ENCODE data around the gene PIGU. TPM values are rescaled to one million over a fixed set of nuclear protein-coding genes. Genes with fewer than 3 reads are reported as not detected.

The PIGU gene
- total RNA-seq, 1 experiment from 2014 or later, result 25.0 TPM

GRCh38 chr20:34595377-34596184, 81.3 kb downstream of the PIGU start:
- no peak for TF ChIP-seq EZH2 (IDR thresholded peaks at IDR 0.05; ENCODE audit: low read depth)
- no peak for TF ChIP-seq CTCF (conservative IDR thresholded peaks at IDR 0.05)
- Histone ChIP-seq H3K4me2 (no peak overlapping the region), H3K9me3 (ENCODE audit: insufficient read depth, low read depth) (no peaks in the 10 kb centered on the region), H3K79me2 (ENCODE audit: low read depth) (no peaks in the 10 kb centered on the region), H3K36me3 (ENCODE audit: low read depth) (no peaks in the 10 kb centered on the region), H3F3A (ENCODE audit: insufficient read depth, low read depth) (peaks cover 3% of the 10 kb centered on the region; the same call in 1 of the 2 replicates), H4K20me1 (ENCODE audit: insufficient read depth) (no peaks in the 10 kb centered on the region), H3K27me3 (ENCODE audit: insufficient read depth, low read depth) (no peaks in the 10 kb centered on the region), H3K4me3 (no peak overlapping the region), H3K27ac (no peak overlapping the region), H3K4me1 (replicated peaks; ENCODE audit: insufficient read depth) (no peaks in the 10 kb centered on the region), H3K9me2 (ENCODE audit: insufficient read depth) (no peaks in the 10 kb centered on the region), H2AFZ (no peak overlapping the region)
- BruUV-seq (replicated peaks), result no TSS peak
- CTCF ChIA-PET, result interaction anchor here (0.6 kb wide), 1 partner anchor 14 kb away, joined by 3 read pairs; no protein-coding TSS in a partner anchor
- intact Hi-C loops (cut with micrococcal nuclease; ENCODE audit: unreplicated experiment), result no loop called here
- POLR2A ChIA-PET (ENCODE audit: unreplicated experiment), result no interaction called here
- DNase-seq, result no peak

GRCh38 chr20:34586488-34587163, 90.3 kb downstream of the PIGU start:
- Histone ChIP-seq H3K4me2 (no peak overlapping the region), H3K27me3 (ENCODE audit: insufficient read depth, low read depth) (no peaks in the 10 kb centered on the region), H2AFZ (no peak overlapping the region), H3K9me3 (ENCODE audit: insufficient read depth, low read depth) (no peaks in the 10 kb centered on the region), H3K9me2 (ENCODE audit: insufficient read depth) (no peaks in the 10 kb centered on the region), H3K79me2 (ENCODE audit: low read depth) (no peaks in the 10 kb centered on the region), H3K27ac (no peak overlapping the region), H3F3A (ENCODE audit: insufficient read depth, low read depth) (peaks cover 3% of the 10 kb centered on the region; the same call in 1 of the 2 replicates), H4K20me1 (ENCODE audit: insufficient read depth) (no peaks in the 10 kb centered on the region), H3K4me1 (replicated peaks; ENCODE audit: insufficient read depth) (peaks cover 9% of the 10 kb centered on the region), H3K36me3 (ENCODE audit: low read depth) (no peaks in the 10 kb centered on the region; the same call in 1 of the 2 replicates), H3K4me3 (no peak overlapping the region)
- intact Hi-C loops (cut with micrococcal nuclease; ENCODE audit: unreplicated experiment), result loop anchor here (2.0 kb wide), 1 partner anchor 20 kb away; no protein-coding TSS in a partner anchor
- POLR2A ChIA-PET (ENCODE audit: unreplicated experiment), result no interaction called here
- CTCF ChIA-PET, result no interaction called here
- no peak for DNase-seq
- BruUV-seq (replicated peaks), result no TSS peak
- TF ChIP-seq EZH2 (IDR thresholded peaks at IDR 0.05; ENCODE audit: low read depth), result no peak

GRCh38 chr20:34585019-34585418, 91.9 kb downstream of the PIGU start:
- no peaks in the 10 kb centered on the region for H3K27me3 ChIP-seq (ENCODE audit: insufficient read depth, low read depth)
- ChIA-PET CTCF (no interaction called here), POLR2A (ENCODE audit: unreplicated experiment) (no interaction called here)
- H3K4me2 ChIP-seq, result no peak overlapping the region
- BruUV-seq (replicated peaks), result no TSS peak
- no peak overlapping the region for H3K4me3 ChIP-seq
- H3K27ac ChIP-seq, result no peak overlapping the region
- H3K36me3 ChIP-seq (ENCODE audit: low read depth), result no peaks in the 10 kb centered on the region; the same call in 1 of the 2 replicates
- H3K9me2 ChIP-seq (ENCODE audit: insufficient read depth), result no peaks in the 10 kb centered on the region
- H4K20me1 ChIP-seq (ENCODE audit: insufficient read depth), result no peaks in the 10 kb centered on the region
- no peaks in the 10 kb centered on the region for H3K79me2 ChIP-seq (ENCODE audit: low read depth)
- no peaks in the 10 kb centered on the region; the same call in 1 of the 2 replicates for H3F3A ChIP-seq (ENCODE audit: insufficient read depth, low read depth)
- H3K4me1 ChIP-seq (replicated peaks; ENCODE audit: insufficient read depth), result peaks cover 15% of the 10 kb centered on the region
- no peak for TF ChIP-seq EZH2 (IDR thresholded peaks at IDR 0.05; ENCODE audit: low read depth)
- no peak for TF ChIP-seq CTCF (conservative IDR thresholded peaks at IDR 0.05)
- no peak overlapping the region for H2AFZ ChIP-seq
- H3K9me3 ChIP-seq (ENCODE audit: insufficient read depth, low read depth), result no peaks in the 10 kb centered on the region
- no peak for DNase-seq
- intact Hi-C loops (cut with micrococcal nuclease; ENCODE audit: unreplicated experiment), result no loop called here
